ENCODE data around the gene EXOSC1.

GRCh38 chr10:97456034-97456685 lies 10.4 kb upstream of the EXOSC1 start:
- TF ChIP-seq CTCF (IDR thresholded peaks at IDR 0.05; ENCODE audit: low read depth, low read length) (no peak), EZH2phosphoT487 (IDR thresholded peaks at IDR 0.05; ENCODE audit: low read depth) (no peak)
